Fibroblast of skin of right biceps (primary cell): Measurements from ENCODE around the gene FRRS1.
"Not testable (repeated sequence)": the region's sequence is repeated elsewhere in the genome, so short reads cannot be mapped to it uniquely, and the experiment has no call there.

Source experiments
- DNase-seq: peaks from one replicate; pipeline ENCODE4 v3.0.0-alpha.2; 2013

The FRRS1 gene

GRCh38 chr1:99766378-99766800 lies at the start of gene FRRS1:
Gene FRRS1, minus strand, starts transcription at chr1:99766635. Its CDS starts 17,867 bp downstream, at chr1:99748768.
- peak; percentile 68 for DNase-seq

- DNase-seq: no peak
Observed at GRCh38 chr1:99814373-99814900, 48.0 kb upstream of the FRRS1 start.

GRCh38 chr1:99811747-99812146 lies 45.3 kb upstream of the FRRS1 start:
- DNase-seq: no peak

- DNase-seq: no peak
Observed at GRCh38 chr1:99811075-99811474, 44.6 kb upstream of the FRRS1 start.

- peak; percentile 95 for DNase-seq
Observed at GRCh38 chr1:99808391-99809115, 42.1 kb upstream of the FRRS1 start.

- no peak for DNase-seq
Observed at GRCh38 chr1:99806882-99807281, 40.4 kb upstream of the FRRS1 start.

GRCh38 chr1:99801584-99801983 lies 35.1 kb upstream of the FRRS1 start:
- DNase-seq: no peak

- DNase-seq: not testable (repeated sequence)
Observed at GRCh38 chr1:99793861-99794260, 27.4 kb upstream of the FRRS1 start.

GRCh38 chr1:99789715-99790114 lies 23.3 kb upstream of the FRRS1 start:
- no peak for DNase-seq

- no peak for DNase-seq
Observed at GRCh38 chr1:99788896-99789295, 22.5 kb upstream of the FRRS1 start.

GRCh38 chr1:99786751-99787501 lies 20.5 kb upstream of the FRRS1 start:
- no peak for DNase-seq

GRCh38 chr1:99784809-99785255 lies 18.4 kb upstream of the FRRS1 start:
- no peak for DNase-seq

GRCh38 chr1:99784143-99784542 lies 17.7 kb upstream of the FRRS1 start:
- no peak for DNase-seq

- no peak for DNase-seq
Observed at GRCh38 chr1:99782920-99783319, 16.5 kb upstream of the FRRS1 start.

GRCh38 chr1:99782397-99782796 lies 16.0 kb upstream of the FRRS1 start:
- no peak for DNase-seq

- no peak for DNase-seq
Observed at GRCh38 chr1:99781798-99782197, 15.4 kb upstream of the FRRS1 start.

GRCh38 chr1:99777752-99778151 lies 11.3 kb upstream of the FRRS1 start:
- no peak for DNase-seq

GRCh38 chr1:99776120-99776519 lies 9.7 kb upstream of the FRRS1 start:
- no peak for DNase-seq

GRCh38 chr1:99772809-99773208 lies 6.4 kb upstream of the FRRS1 start:
- no peak for DNase-seq

- DNase-seq: no peak
Observed at GRCh38 chr1:99771513-99771918, 5.1 kb upstream of the FRRS1 start.

- peak; percentile 32 for DNase-seq
Observed at GRCh38 chr1:99768524-99769245, 2.2 kb upstream of the FRRS1 start.

- peak; percentile 12 for DNase-seq
Observed at GRCh38 chr1:99768104-99768503, 1.7 kb upstream of the FRRS1 start.

GRCh38 chr1:99764909-99765308 lies 1.5 kb downstream of the FRRS1 start:
- DNase-seq: no peak
